ENCODE data around the gene NCKAP5. TPM values are rescaled to one million over a fixed set of nuclear protein-coding genes. Genes with fewer than 3 reads are reported as not detected.

The NCKAP5 gene
- total and polyA plus RNA-seq, 2 of the 8 experiments (the other 6 are each of a cell fraction or from before 2014, with no cell fraction given): 0.27 to 0.86 TPM

- no peak overlapping the region for H4K91ac ChIP-seq (replicated peaks; ENCODE audit: insufficient read length, low read length)
- no peaks in the 10 kb centered on the region for H3K4me1 ChIP-seq (replicated peaks in 1 of 4; ENCODE audit: control insufficient read depth in 3 of 4, insufficient read depth in 4 of 4, low read length in 3 of 4)
- WGBS, 2 experiments (ENCODE audit: extremely low coverage in 1 of 2, insufficient coverage in 1 of 2, insufficient read length in 1 of 2, insufficient replicate concordance in 2 of 2, low coverage in 1 of 2, low lambda C conversion rate in 2 of 2, missing lambda C conversion rate in 1 of 2): 94% methylated on average over 2 of the region's 2 CpGs; no CpG with 5 or more reads in 1 of the 2 experiments
- no peak overlapping the region for H2BK120ac ChIP-seq (replicated peaks; ENCODE audit: low read depth, low read length)
- H3K79me2 ChIP-seq (ENCODE audit: control insufficient read depth in 1 of 2, insufficient read depth in 2 of 2, low read length in 2 of 2): no peaks in the 10 kb centered on the region
- H3K4me2 ChIP-seq (ENCODE audit: insufficient read depth in 1 of 2, low read depth in 2 of 2, low read length in 2 of 2): no peak overlapping the region
- H2AFZ ChIP-seq (ENCODE audit: low read length): no peak overlapping the region
- H3K56ac ChIP-seq (replicated peaks; ENCODE audit: insufficient read length, low read depth, low read length): no peak overlapping the region
- H3K14ac ChIP-seq (ENCODE audit: insufficient read length): no peak overlapping the region
- TF ChIP-seq NANOG (IDR thresholded peaks at IDR 0.05; ENCODE audit: insufficient read depth, low read depth, low read length, poor library complexity, severe bottlenecking) (no peak), TBP (IDR thresholded peaks at IDR 0.05; ENCODE audit: low read depth, low read length) (no peak)
- H2BK20ac ChIP-seq (ENCODE audit: low read length): no peak overlapping the region
- H3K18ac ChIP-seq (ENCODE audit: extremely low read depth, low read length): no peak overlapping the region
- H2BK12ac ChIP-seq (ENCODE audit: low read depth, low read length): no peak overlapping the region
- H3K4ac ChIP-seq (replicated peaks; ENCODE audit: insufficient read length, low read depth, low read length): no peak overlapping the region
- ChIA-PET CTCF (ENCODE audit: partially characterized antibody) (no interaction called here), POLR2A (ENCODE audit: partially characterized antibody) (no interaction called here)
- no peak overlapping the region for H2AK5ac ChIP-seq (ENCODE audit: low read depth, low read length)
- H2BK5ac ChIP-seq (ENCODE audit: low read depth, low read length): no peak overlapping the region
- no peak for FAIRE-seq
- no peak overlapping the region for H4K5ac ChIP-seq (ENCODE audit: insufficient read length, low read depth, low read length)
- no peaks in the 10 kb centered on the region for H3K27me3 ChIP-seq (replicated peaks in 1 of 4; ENCODE audit: control insufficient read depth in 3 of 4, extremely low read depth in 1 of 4, insufficient read depth in 3 of 4, low read length in 3 of 4)
- no peak overlapping the region for H3K23ac ChIP-seq (ENCODE audit: insufficient read length)
- no peak overlapping the region for H4K8ac ChIP-seq (ENCODE audit: extremely low read depth, insufficient read depth, low read length)
- H2BK15ac ChIP-seq (ENCODE audit: low read length): no peak overlapping the region
- H3K4me3 ChIP-seq (ENCODE audit: extremely low read depth in 1 of 4, insufficient read depth in 2 of 4, low read depth in 3 of 4, low read length in 4 of 4): no peak overlapping the region
- H3K27ac ChIP-seq (ENCODE audit: low read depth, low read length): no peak overlapping the region
- H3K9ac ChIP-seq (replicated peaks in 1 of 4; ENCODE audit: extremely low read depth in 1 of 4, low read depth in 3 of 4, low read length in 3 of 4): no peak overlapping the region
- H3K23me2 ChIP-seq (ENCODE audit: low read depth, low read length): no peaks in the 10 kb centered on the region
- H4K20me1 ChIP-seq (replicated peaks in 1 of 2; ENCODE audit: control insufficient read depth in 1 of 2, insufficient read depth in 2 of 2, low read length in 2 of 2): no peaks in the 10 kb centered on the region
- no peaks in the 10 kb centered on the region for H3K36me3 ChIP-seq (ENCODE audit: control insufficient read depth in 2 of 4, insufficient read depth in 4 of 4, low read length in 3 of 4)
- H3K9me3 ChIP-seq (ENCODE audit: insufficient read depth in 2 of 2, low read depth in 1 of 2, low read length in 1 of 2): no peaks in the 10 kb centered on the region
- H3K79me1 ChIP-seq (ENCODE audit: low read depth, low read length): no peaks in the 10 kb centered on the region
- no peak for DNase-seq (ENCODE audit: low read depth in 1 of 2, low spot score in 2 of 2)
These were observed 327.1 kb downstream of the NCKAP5 start for GRCh38 chr2:133241224-133241571.
